HG03175 (cell line): ENCODE data around the gene MECP2.

Experiments
- ATAC-seq: cut with Tn5 transposase; IDR thresholded peaks from one replicate; pipeline ENCODE4 v1.9.1; 2021; ENCODE audit warnings: mild to moderate bottlenecking, moderate library complexity; ENCODE audit not compliant: unreplicated experiment

The MECP2 gene

DNA sequence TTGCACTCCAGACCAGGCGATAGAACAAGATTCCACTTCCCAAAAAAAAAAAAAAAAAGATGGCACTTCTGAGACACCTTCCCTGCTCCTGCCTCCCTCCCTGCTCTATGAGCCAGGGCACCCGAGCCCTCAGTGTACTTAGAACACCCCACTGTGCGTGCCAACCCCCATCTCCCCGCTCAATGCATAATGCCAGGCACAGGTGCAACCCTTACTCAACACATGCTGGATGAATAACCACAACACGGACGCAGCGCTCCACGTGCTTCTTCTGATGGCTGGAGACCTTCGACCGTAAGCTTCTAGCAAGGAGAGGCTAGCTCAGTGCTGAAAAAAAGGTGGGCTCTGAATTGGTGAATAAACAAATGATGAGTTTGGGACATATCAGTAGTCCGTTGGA, 57.9 kb downstream of the MECP2 start:
- ATAC-seq = no peak

GRCh38 chrX:154038656-154039055, 58.9 kb downstream of the MECP2 start:
- no peak for ATAC-seq

DNA sequence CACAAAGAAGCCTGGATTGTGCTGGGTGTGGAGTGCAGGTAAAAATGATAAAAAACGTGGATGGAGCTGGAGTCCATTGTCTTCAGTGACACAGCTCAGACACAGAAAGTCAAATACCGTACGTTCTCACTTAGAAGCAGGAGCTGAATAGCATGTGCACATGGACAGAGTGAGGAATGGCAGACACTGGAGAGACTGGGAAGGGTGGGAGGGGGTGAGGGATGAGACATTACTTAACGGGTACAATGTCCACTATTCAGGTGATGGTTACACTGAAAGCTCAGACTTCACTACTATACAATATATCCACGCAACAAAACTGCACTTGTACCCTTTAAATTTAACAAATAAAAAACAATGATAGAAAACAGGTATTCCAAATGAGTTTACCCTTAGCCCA, 59.8 kb downstream of the MECP2 start:
- no peak for ATAC-seq

DNA sequence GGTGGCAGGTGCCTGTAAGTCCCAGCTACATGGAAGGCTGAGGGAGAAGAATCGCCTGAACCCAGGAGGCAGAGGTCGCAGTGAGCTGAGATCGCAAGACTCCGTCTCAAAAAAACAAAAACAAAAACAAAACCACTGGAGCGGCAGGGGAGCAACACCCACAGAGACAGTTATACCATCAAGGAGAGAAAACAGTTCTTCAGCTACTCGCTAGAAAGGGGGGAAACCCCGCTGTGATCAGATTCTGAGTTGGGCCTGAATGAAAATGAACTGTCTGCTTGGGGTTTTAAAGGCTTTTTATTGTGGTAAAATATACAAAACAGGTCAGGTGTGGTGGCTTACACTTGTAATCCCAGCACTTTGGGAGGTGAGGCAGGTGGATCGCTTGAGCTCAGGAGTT, 61.0 kb downstream of the MECP2 start:
- no peak for ATAC-seq

DNA sequence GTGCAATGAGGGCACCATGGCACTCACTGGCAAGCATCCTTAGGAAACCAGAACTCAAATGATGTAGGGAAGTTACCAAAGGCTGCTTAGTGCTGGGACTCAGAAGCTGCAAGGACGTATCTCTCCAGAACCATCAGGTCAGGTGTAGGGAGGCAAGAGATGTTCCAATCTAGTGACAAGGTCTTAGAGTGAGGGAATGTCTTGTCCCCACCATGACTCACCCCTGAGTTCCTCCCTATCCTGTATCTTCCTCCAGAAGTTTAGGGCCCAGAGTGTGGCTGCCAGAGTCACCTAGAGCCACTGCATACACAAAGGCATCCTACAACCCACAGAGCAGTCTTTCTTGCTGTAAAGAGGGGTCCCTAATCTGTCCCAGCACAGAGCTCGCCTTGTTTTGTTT, 63.7 kb downstream of the MECP2 start:
- ATAC-seq = no peak

- ATAC-seq = no peak
Measured at GRCh38 chrX:154032653-154033052, 64.9 kb downstream of the MECP2 start.

DNA sequence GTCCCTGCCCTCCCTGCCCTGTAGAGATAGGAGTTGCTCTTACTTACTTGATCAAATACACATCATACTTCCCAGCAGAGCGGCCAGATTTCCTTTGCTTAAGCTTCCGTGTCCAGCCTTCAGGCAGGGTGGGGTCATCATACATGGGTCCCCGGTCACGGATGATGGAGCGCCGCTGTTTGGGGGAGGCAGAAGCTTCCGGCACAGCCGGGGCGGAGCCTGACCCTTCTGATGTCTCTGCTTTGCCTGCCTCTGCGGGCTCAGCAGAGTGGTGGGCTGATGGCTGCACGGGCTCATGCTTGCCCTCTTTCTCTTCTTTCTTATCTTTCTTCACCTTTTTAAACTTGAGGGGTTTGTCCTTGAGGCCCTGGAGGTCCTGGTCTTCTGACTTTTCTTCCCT, 65.4 kb downstream of the MECP2 start:
- ATAC-seq = no peak

DNA sequence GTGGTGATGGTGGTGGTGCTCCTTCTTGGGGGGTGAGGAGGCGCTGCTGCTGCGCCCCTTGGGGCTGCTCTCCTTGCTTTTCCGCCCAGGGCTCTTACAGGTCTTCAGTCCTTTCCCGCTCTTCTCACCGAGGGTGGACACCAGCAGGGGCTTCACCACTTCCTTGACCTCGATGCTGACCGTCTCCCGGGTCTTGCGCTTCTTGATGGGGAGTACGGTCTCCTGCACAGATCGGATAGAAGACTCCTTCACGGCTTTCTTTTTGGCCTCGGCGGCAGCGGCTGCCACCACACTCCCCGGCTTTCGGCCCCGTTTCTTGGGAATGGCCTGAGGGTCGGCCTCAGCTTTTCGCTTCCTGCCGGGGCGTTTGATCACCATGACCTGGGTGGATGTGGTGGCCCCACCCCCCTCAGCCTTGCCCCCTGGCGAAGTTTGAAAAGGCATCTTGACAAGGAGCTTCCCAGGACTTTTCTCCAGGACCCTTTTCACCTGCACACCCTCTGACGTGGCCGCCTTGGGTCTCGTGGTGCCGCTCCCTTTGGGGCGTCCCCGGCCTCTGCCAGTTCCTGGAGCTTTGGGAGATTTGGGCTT, 66.7 kb downstream of the MECP2 start:
- no peak for ATAC-seq

- no peak for ATAC-seq
Measured at GRCh38 chrX:154030266-154030665, 67.3 kb downstream of the MECP2 start.

DNA sequence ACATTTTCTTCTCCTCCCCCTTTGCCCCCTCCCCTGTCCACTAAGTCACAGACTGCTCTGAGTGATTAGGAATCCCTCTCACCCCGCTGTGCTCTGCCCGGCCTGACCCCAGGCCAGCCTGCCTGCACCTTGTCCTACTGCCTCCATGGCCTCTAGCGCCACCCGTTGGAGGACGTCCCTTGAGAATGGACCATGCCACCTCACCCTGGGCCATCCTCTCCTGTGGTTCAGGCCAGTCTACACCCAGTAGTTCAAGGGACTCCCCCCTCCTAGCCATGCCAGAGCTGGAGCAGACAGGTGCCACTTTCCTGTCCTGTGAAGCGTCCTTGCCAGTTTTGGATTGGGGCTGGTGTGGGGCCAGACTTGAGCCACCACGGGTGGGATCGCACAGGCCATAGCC, 68.1 kb downstream of the MECP2 start:
- ATAC-seq = no peak

- no peak for ATAC-seq
Measured at GRCh38 chrX:154028502-154029184, 68.9 kb downstream of the MECP2 start.

DNA sequence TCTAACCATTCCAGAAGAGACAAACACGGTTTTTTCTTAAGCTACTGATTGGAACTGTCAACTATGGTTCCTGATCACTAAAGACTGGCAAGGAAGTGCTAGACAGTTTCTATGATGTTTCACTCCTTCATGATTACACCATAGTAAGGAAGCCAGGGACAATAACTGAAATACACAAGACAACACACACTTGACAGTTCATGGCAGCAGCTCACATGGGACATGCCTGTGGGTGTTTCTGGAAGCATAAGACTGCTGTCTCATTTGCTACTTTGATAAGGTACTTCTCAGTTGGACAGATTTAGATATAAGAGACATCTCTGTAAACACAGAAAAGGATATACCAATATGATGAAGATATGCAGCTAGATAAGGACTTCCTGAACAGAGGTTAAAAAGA, 69.5 kb downstream of the MECP2 start:
- no peak for ATAC-seq

DNA sequence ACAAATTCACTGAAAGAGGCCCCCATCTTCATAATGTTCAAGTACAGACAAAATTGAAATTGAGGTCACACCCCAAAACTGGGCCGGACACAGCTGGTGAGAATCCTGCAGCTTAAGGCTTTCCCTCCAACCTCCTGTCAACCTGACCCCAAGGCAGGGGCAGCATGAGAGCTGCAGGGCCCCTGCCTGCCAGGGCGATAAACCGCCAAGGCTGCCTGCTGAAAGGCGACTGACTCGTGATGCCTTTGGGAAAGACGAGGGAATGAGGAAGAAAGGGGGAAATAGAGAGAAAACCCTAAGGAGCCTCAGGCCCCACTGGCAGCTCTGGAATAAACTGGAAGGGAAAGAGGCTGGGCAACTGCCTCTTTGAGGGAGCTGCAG, 70.5 kb downstream of the MECP2 start:
- ATAC-seq = no peak

- no peak for ATAC-seq
Measured at GRCh38 chrX:154026136-154027021, 71.1 kb downstream of the MECP2 start.

- ATAC-seq = no peak
Measured at GRCh38 chrX:154025230-154025629, 72.3 kb downstream of the MECP2 start.

DNA sequence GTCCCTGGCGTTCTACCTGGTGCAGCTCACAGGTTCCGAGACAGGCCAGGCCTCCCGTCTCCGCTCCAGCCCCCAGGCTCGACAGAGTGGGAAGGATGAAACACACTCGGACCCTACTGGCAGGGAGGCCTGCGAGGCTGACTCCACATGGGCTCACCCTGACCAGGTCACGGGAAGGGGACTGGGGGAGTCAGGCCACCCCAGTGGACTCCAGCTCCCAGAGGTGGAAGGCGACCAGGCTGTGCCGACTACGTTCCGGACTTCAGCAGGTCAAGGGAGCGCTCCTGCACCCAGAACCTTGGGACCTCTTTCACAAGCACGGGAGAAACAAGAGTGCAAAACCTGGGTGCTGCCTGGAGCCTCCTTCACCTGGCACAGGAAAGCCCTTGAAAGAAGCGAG, 73.2 kb downstream of the MECP2 start:
- no peak for ATAC-seq

DNA sequence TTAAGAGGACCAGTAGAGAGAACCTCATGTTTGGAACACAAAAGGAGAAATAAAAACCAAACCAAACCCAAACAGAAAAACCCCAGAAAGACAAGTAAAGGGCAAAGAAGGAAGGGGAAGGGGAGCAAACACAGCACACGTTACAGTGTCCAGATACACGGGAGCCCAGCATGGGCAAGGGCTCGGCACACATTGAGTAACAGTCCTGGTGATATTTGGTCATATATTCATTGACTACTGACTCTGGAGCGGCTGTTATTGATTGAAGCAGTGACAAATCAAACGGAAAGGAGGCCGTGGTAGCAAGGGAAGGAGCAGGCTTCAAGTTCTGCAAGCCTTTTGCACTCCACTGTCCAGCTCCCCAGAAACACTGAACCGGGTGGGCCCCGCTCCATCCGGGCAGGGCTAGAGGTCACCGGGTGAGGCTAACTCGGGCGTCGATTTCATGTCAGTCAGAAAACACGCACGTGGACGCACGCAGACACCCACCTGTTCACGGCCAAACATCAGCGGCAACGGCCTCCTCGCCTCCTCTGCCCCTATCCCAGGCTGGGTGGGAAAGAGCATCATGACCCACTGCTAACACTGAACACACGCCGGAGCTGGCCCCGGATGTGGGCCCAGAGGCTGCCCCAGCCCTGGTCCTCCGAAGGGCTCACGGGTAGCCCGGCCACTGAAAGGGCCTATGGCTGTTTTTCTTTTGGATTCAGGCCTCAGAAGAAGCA, 74.1 kb downstream of the MECP2 start:
- ATAC-seq = no peak

- ATAC-seq = no peak
Measured at GRCh38 chrX:154022108-154022507, 75.4 kb downstream of the MECP2 start.

DNA sequence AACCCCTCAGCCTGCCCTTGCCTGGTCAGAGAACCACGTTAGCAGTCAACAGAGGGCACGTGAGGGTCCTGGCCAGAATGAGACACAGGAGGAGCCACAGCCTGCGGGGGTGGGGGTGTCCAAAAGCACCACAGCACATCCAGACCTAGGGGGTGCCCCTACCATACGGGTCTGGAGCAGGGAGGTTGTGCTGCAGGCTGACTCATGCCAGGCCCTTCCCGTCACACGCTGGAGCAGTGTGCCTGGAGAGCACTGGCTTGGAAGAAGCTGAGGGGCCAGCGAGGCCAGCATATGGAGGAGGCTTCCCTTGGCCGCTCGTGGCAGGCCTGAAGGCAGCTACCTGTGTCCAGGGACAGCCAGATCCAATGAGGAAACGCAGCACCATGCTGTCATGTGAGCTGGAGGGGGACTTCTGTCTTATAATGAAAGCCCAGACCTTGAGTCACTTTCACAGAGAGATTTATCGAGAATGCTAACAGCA, 76.3 kb downstream of the MECP2 start:
- ATAC-seq = no peak

DNA sequence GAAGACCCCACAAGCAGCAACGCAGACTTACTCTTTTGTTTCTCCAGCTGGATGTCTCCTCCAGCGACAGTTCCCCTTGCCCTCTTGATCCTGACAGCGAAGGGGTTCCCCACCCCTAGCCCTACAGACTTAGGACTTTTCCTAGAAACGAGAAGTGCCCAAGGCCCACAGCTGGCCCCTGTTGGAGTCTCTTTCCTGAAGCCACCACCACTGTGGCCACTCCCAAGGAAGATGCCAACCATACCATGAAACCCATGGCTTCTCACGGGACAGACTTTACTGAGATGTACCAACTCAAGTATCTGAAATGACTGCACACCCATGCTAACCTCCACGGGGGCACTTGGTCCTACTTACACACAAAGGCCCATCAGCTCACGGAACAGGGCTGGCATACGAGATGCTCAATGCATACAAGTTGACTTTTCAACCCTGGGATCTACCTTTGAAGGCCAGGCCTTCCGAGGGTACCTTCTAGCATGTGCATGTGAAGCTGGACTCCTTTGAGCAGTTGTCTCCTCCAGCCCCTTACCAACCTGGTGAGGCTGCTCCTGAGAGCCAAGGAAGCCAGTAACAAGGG, 76.9 kb downstream of the MECP2 start:
- no peak for ATAC-seq
